ENCODE data around the gene TNFAIP8L1. TPM values are rescaled to one million over a fixed set of nuclear protein-coding genes. Genes with fewer than 3 reads are reported as not detected.
A peak's percentile ranks its signal among the peaks of the same experiment; 100 is the strongest.

TNFAIP8L1 gene
- total RNA-seq, 1 experiment from 2014 or later: 8.0 TPM

GRCh38 chr19:4692251-4693077 lies 53.1 kb downstream of the TNFAIP8L1 start:
- in situ Hi-C loops (cut with HindIII; ENCODE audit: low pct_unique_long_range_greater_than_20kb, low sequenced_read_pairs): no loop called here

GRCh38 chr19:4693078-4693350 lies 53.7 kb downstream of the TNFAIP8L1 start:
- in situ Hi-C loops (cut with HindIII; ENCODE audit: low pct_unique_long_range_greater_than_20kb, low sequenced_read_pairs): no loop called here

More at GRCh38 chr19:4692251-4693077, 53.1 kb downstream of the TNFAIP8L1 start:
- no peak for DNase-seq (ENCODE audit: low read depth)

GRCh38 chr19:4693471-4694121 lies 54.3 kb downstream of the TNFAIP8L1 start:
- no peak for DNase-seq (ENCODE audit: low read depth)
- in situ Hi-C loops (cut with HindIII; ENCODE audit: low pct_unique_long_range_greater_than_20kb, low sequenced_read_pairs): no loop called here

More at GRCh38 chr19:4693078-4693350, 53.7 kb downstream of the TNFAIP8L1 start:
- DNase-seq (ENCODE audit: low read depth): no peak

GRCh38 chr19:4694211-4694987 lies 55.1 kb downstream of the TNFAIP8L1 start:
- DNase-seq (ENCODE audit: low read depth): peak; percentile 99
- in situ Hi-C loops (cut with HindIII; ENCODE audit: low pct_unique_long_range_greater_than_20kb, low sequenced_read_pairs): no loop called here

- no peak for DNase-seq (ENCODE audit: low read depth)
- in situ Hi-C loops (cut with HindIII; ENCODE audit: low pct_unique_long_range_greater_than_20kb, low sequenced_read_pairs): no loop called here
Observed at GRCh38 chr19:4695224-4695731, 56.0 kb downstream of the TNFAIP8L1 start.

- in situ Hi-C loops (cut with HindIII; ENCODE audit: low pct_unique_long_range_greater_than_20kb, low sequenced_read_pairs): no loop called here
- no peak for DNase-seq (ENCODE audit: low read depth)
Observed at GRCh38 chr19:4697304-4697703, 58.0 kb downstream of the TNFAIP8L1 start.

- DNase-seq (ENCODE audit: low read depth): no peak
- in situ Hi-C loops (cut with HindIII; ENCODE audit: low pct_unique_long_range_greater_than_20kb, low sequenced_read_pairs): no loop called here
Observed at GRCh38 chr19:4699826-4700692, 60.7 kb downstream of the TNFAIP8L1 start.

- no peak for DNase-seq (ENCODE audit: low read depth)
- in situ Hi-C loops (cut with HindIII; ENCODE audit: low pct_unique_long_range_greater_than_20kb, low sequenced_read_pairs): no loop called here
Observed at GRCh38 chr19:4700693-4700970, 61.3 kb downstream of the TNFAIP8L1 start.

- in situ Hi-C loops (cut with HindIII; ENCODE audit: low pct_unique_long_range_greater_than_20kb, low sequenced_read_pairs): no loop called here
Observed at GRCh38 chr19:4701557-4701956, 62.2 kb downstream of the TNFAIP8L1 start.

GRCh38 chr19:4702764-4703163 lies 63.4 kb downstream of the TNFAIP8L1 start:
- in situ Hi-C loops (cut with HindIII; ENCODE audit: low pct_unique_long_range_greater_than_20kb, low sequenced_read_pairs): no loop called here
- no peak for DNase-seq (ENCODE audit: low read depth)

More at GRCh38 chr19:4701557-4701956, 62.2 kb downstream of the TNFAIP8L1 start:
- no peak for DNase-seq (ENCODE audit: low read depth)

GRCh38 chr19:4703671-4704316 lies 64.5 kb downstream of the TNFAIP8L1 start:
- in situ Hi-C loops (cut with HindIII; ENCODE audit: low pct_unique_long_range_greater_than_20kb, low sequenced_read_pairs): no loop called here
- DNase-seq (ENCODE audit: low read depth): no peak

GRCh38 chr19:4704317-4704673 lies 65.0 kb downstream of the TNFAIP8L1 start:
- no peak for DNase-seq (ENCODE audit: low read depth)
- in situ Hi-C loops (cut with HindIII; ENCODE audit: low pct_unique_long_range_greater_than_20kb, low sequenced_read_pairs): no loop called here

Other genes starting within 250 kb of the TNFAIP8L1 start
- gene SH3GL1, start 239.0 kb upstream of the TNFAIP8L1 start, total RNA-seq (2014; rRNA removed; shearing (Covaris generic); ENCODE audit: low replicate concordance): 77.0 and 103 TPM in 2 replicates
- 45.4 and 61.0 TPM in 2 replicates for gene CHAF1A, start 236.9 kb upstream of the TNFAIP8L1 start, total RNA-seq (2014; rRNA removed; shearing (Covaris generic); ENCODE audit: low replicate concordance)
- gene UBXN6, start 181.7 kb upstream of the TNFAIP8L1 start, total RNA-seq (2014; rRNA removed; shearing (Covaris generic); ENCODE audit: low replicate concordance): 185 and 223 TPM in 2 replicates
- gene HDGFL2, start 167.2 kb upstream of the TNFAIP8L1 start, total RNA-seq (2014; rRNA removed; shearing (Covaris generic); ENCODE audit: low replicate concordance): 68.4 and 71.6 TPM in 2 replicates
- 0.24 TPM in 1 of 2 replicates, not detected in the other for gene PLIN4, start 121.0 kb upstream of the TNFAIP8L1 start, total RNA-seq (2014; rRNA removed; shearing (Covaris generic); ENCODE audit: low replicate concordance)
- gene PLIN5, start 104.3 kb upstream of the TNFAIP8L1 start, total RNA-seq (2014; rRNA removed; shearing (Covaris generic); ENCODE audit: low replicate concordance): not detected in 2 replicates
- not detected in 2 replicates for gene LRG1, start 99.5 kb upstream of the TNFAIP8L1 start, total RNA-seq (2014; rRNA removed; shearing (Covaris generic); ENCODE audit: low replicate concordance)
- 27.5 and 35.7 TPM in 2 replicates for gene SEMA6B, start 79.8 kb upstream of the TNFAIP8L1 start, total RNA-seq (2014; rRNA removed; shearing (Covaris generic); ENCODE audit: low replicate concordance)
- 379 and 415 TPM in 2 replicates for gene MYDGF, start 30.8 kb downstream of the TNFAIP8L1 start, total RNA-seq (2014; rRNA removed; shearing (Covaris generic); ENCODE audit: low replicate concordance)
- 36.6 and 64.2 TPM in 2 replicates for gene DPP9, start 84.3 kb downstream of the TNFAIP8L1 start, total RNA-seq (2014; rRNA removed; shearing (Covaris generic); ENCODE audit: low replicate concordance)
- gene FEM1A, start 152.2 kb downstream of the TNFAIP8L1 start, total RNA-seq (2014; rRNA removed; shearing (Covaris generic); ENCODE audit: low replicate concordance): 10.5 and 13.3 TPM in 2 replicates
- 2.6 and 10.5 TPM in 2 replicates for gene TICAM1, start 192.2 kb downstream of the TNFAIP8L1 start, total RNA-seq (2014; rRNA removed; shearing (Covaris generic); ENCODE audit: low replicate concordance)
- 320 and 387 TPM in 2 replicates for gene PLIN3, start 228.2 kb downstream of the TNFAIP8L1 start, total RNA-seq (2014; rRNA removed; shearing (Covaris generic); ENCODE audit: low replicate concordance)

Measured in Caki2 (cell line).